PC-3 (cell line): Measurements from ENCODE around the gene NDUFAF2. TPM values are rescaled to one million over a fixed set of nuclear protein-coding genes. Genes with fewer than 3 reads are reported as not detected.
"Not testable (repeated sequence)": the region's sequence is repeated elsewhere in the genome, so short reads cannot be mapped to it uniquely, and the experiment has no call there.

Experiments
- ATAC-seq: fragments of 200-7000 bp; cut with Tn5 transposase; 2 replicates; pipeline ENCODE4 v1.9.1; 2020; ENCODE audit warnings: mild to moderate bottlenecking, moderate library complexity
- BruUV-seq: library from RNA; stranded (reverse); fragments of 400-500 nt; replicated peaks from 2 replicates; lab custom pipeline; 2021; lab: Mats Ljungman, UMichigan
- CTCF ChIA-PET: fragments of 300-600 bp; sonication (Branson Sonifier 250); formaldehyde crosslinking; loops from one replicate; lab custom pipeline; 2022; ENCODE audit warnings: antibody characterized with exemption; lab: Charles Lee
- POLR2A ChIA-PET: fragments of 300-600 bp; sonication (Branson Sonifier 250); formaldehyde crosslinking; loops from one replicate; lab custom pipeline; 2022; ENCODE audit warnings: antibody characterized with exemption; ENCODE audit not compliant: unreplicated experiment; lab: Charles Lee
- DNase-seq: peaks from one replicate; pipeline ENCODE4 v3.0.0-alpha.2; 2015
- H2AFZ ChIP-seq: fragments of 300-600 bp; sonication (generic); 2 replicates; pipeline ENCODE4 v1.6.0; 2016; ENCODE audit warnings: antibody characterized with exemption, low read length
- H3F3A ChIP-seq: fragments of 300-600 bp; sonication (generic); one replicate; pipeline ENCODE4 v1.6.0; 2017; ENCODE audit warnings: antibody characterized with exemption, low read length, control low read depth, mild to moderate bottlenecking; ENCODE audit not compliant: unreplicated experiment
- H3K27ac ChIP-seq: fragments of 300-600 bp; sonication (generic); 2 replicates; pipeline ENCODE4 v1.5.1; 2016; ENCODE audit warnings: mild to moderate bottlenecking, low read length
- H3K27me3 ChIP-seq: fragments of 300-600 bp; sonication (generic); 2 replicates; pipeline ENCODE4 v1.6.1; 2016; ENCODE audit warnings: low read length, mixed read lengths
- H3K36me3 ChIP-seq: fragments of 300-600 bp; sonication (generic); 2 replicates; pipeline ENCODE4 v1.6.1; 2016; ENCODE audit warnings: low read depth, mixed run types, low read length, mixed read lengths
- H3K4me1 ChIP-seq: fragments of 300-600 bp; sonication (generic); 2 replicates; pipeline ENCODE4 v1.5.1; 2016; ENCODE audit warnings: low read length; ENCODE audit not compliant: insufficient read depth
- H3K4me2 ChIP-seq: fragments of 300-600 bp; sonication (generic); 2 replicates; pipeline ENCODE4 v1.6.0; 2016; ENCODE audit warnings: low read length
- H3K4me3 ChIP-seq: fragments of 300-600 bp; sonication (generic); 2 replicates; pipeline ENCODE4 v1.5.1; 2016; ENCODE audit warnings: mild to moderate bottlenecking, low read length, mixed read lengths
- H3K79me2 ChIP-seq: fragments of 300-600 bp; sonication (generic); 2 replicates; pipeline ENCODE4 v1.6.1; 2017; ENCODE audit warnings: low read length, mixed read lengths
- H3K9ac ChIP-seq: fragments of 300-600 bp; sonication (generic); 2 replicates; pipeline ENCODE4 v1.6.0; 2016; ENCODE audit warnings: mild to moderate bottlenecking, low read length
- H3K9me2 ChIP-seq: fragments of 300-600 bp; sonication (generic); replicated peaks from 2 replicates; pipeline ENCODE4 v1.6.1; 2016; ENCODE audit warnings: mixed run types, low read length, mixed read lengths
- H3K9me3 ChIP-seq: fragments of 300-600 bp; sonication (generic); 2 replicates; pipeline ENCODE4 v1.6.1; 2016; ENCODE audit warnings: low read length, mixed read lengths
- H4K20me1 ChIP-seq: fragments of 300-600 bp; sonication (generic); 2 replicates; pipeline ENCODE4 v1.6.1; 2016; ENCODE audit warnings: low read length, mixed read lengths
- EZH2 ChIP-seq: fragments of 300-600 bp; sonication (generic); IDR thresholded peaks from one replicate; pipeline ENCODE4 v1.6.1; 2017; ENCODE audit warnings: antibody characterized with exemption, mild to moderate bottlenecking, low read length; ENCODE audit not compliant: unreplicated experiment
- EZH2phosphoT487 ChIP-seq: fragments of 300-600 bp; sonication (generic); IDR thresholded peaks from 2 replicates; pipeline ENCODE4 v1.6.1; 2018; ENCODE audit warnings: mild to moderate bottlenecking, antibody characterized with exemption, low read length, borderline replicate concordance
- intact Hi-C: fragments of 100-400 bp; cut with micrococcal nuclease; formaldehyde crosslinking; loops from 2 replicates; pipeline ENCODE4 v1.9.0; 2023
- total RNA-seq: library from RNA; depleted of rRNA; stranded (reverse); fragments of >200 nt; gene quantifications from 2 replicates; pipeline ENCODE4 v1.2.3, GENCODE V29; 2014
- TF ChIP-seq, protein P1 (sequence below): fragments of 300-600 bp; sonication (generic); conservative IDR thresholded peaks from 2 replicates; pipeline ENCODE4 v1.5.1; 2017; ENCODE audit warnings: antibody characterized with exemption, low read depth, mild to moderate bottlenecking, low read length

Gene NDUFAF2
- total RNA-seq, 1 experiment from 2014 or later: 41.9 TPM

DNA sequence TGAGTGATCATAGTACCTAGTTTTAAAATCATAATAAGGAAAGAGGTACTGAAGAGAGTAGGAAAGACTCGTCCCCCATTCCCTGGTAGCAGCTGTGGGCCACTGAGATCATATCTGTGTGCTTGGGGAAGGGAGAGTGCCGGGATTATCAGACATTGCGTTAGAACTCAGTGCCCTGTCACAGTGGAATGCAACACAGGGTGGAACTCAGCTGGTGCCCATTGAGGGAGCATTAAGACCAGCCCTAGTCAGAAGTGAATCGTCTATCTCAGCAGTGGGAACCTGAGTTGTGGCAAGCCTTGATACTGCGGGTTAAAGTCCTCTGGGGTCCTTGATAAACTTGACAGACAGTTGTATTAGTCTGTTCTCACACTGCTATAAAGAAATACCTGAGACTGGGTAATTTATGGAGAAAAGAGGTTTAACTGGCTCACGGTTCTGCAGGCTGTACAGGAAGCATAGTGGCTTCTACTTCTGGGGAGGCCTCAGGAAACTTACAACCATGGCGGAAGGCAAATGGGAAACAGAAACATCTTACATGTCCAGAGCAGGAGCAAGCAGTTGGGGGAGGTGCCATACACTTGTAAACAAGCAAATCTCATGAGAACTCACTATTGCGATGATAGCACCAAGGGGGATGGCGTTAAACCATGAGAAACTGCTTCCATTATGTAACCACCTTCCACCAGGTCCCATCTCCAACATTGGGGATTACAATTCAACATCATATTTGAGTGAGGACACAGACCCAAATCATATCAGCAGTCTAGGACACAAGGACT, 33.1 kb downstream of the NDUFAF2 start:
- H2AFZ ChIP-seq: no peak overlapping the region
- H3F3A ChIP-seq: no peaks in the 10 kb centered on the region
- ChIA-PET POLR2A (no interaction called here), CTCF (no interaction called here)
- no peak overlapping the region for H3K9ac ChIP-seq
- H3K4me3 ChIP-seq: no peak overlapping the region
- BruUV-seq: no TSS peak
- H3K27ac ChIP-seq: no peak overlapping the region
- intact Hi-C loops: no loop called here
- no peaks in the 10 kb centered on the region for H3K9me3 ChIP-seq
- H3K36me3 ChIP-seq: no peaks in the 10 kb centered on the region
- no peak overlapping the region for H3K4me2 ChIP-seq
- H3K79me2 ChIP-seq: peaks cover 13% of the 10 kb centered on the region; the same call in 1 of the 2 replicates
- no peak for DNase-seq
- no peaks in the 10 kb centered on the region for H3K4me1 ChIP-seq
- no peaks in the 10 kb centered on the region for H3K27me3 ChIP-seq
- no peak for ATAC-seq
- no peaks in the 10 kb centered on the region for H4K20me1 ChIP-seq
- TF ChIP-seq EZH2: no peak
- TF ChIP-seq, protein P1, sequence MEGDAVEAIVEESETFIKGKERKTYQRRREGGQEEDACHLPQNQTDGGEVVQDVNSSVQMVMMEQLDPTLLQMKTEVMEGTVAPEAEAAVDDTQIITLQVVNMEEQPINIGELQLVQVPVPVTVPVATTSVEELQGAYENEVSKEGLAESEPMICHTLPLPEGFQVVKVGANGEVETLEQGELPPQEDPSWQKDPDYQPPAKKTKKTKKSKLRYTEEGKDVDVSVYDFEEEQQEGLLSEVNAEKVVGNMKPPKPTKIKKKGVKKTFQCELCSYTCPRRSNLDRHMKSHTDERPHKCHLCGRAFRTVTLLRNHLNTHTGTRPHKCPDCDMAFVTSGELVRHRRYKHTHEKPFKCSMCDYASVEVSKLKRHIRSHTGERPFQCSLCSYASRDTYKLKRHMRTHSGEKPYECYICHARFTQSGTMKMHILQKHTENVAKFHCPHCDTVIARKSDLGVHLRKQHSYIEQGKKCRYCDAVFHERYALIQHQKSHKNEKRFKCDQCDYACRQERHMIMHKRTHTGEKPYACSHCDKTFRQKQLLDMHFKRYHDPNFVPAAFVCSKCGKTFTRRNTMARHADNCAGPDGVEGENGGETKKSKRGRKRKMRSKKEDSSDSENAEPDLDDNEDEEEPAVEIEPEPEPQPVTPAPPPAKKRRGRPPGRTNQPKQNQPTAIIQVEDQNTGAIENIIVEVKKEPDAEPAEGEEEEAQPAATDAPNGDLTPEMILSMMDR: no peak
- no peak for TF ChIP-seq EZH2phosphoT487
- H3K9me2 ChIP-seq: no peaks in the 10 kb centered on the region

DNA sequence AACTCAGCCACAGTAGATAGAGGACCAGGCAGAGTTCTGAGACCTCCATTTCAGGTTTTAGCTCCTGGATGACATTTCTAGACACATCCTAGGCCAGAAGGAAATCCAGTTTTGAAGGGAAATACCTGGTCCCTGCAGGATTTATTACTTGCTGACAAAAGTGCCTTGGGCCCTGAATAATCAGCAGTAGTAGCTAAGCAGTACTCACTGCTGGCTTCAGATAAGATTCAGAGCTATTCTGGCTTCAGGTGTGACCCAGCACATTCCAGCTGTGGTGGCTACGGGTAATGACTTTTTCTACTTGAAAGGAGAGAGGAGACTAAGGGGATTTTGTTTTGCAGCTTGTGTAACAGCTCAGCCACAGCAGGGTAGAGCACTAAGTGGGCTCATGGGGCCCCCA, 34.0 kb downstream of the NDUFAF2 start:
- no peak overlapping the region for H3K27ac ChIP-seq
- no peaks in the 10 kb centered on the region for H3K9me3 ChIP-seq
- no peak overlapping the region for H3K4me3 ChIP-seq
- no peak for DNase-seq
- H3K9ac ChIP-seq: no peak overlapping the region
- no peaks in the 10 kb centered on the region for H3F3A ChIP-seq
- no peaks in the 10 kb centered on the region for H3K4me1 ChIP-seq
- H3K36me3 ChIP-seq: no peaks in the 10 kb centered on the region
- no TSS peak for BruUV-seq
- TF ChIP-seq EZH2phosphoT487 (no peak), EZH2 (no peak)
- TF ChIP-seq, protein P1: no peak
- no peaks in the 10 kb centered on the region for H4K20me1 ChIP-seq
- H3K4me2 ChIP-seq: no peak overlapping the region
- no peaks in the 10 kb centered on the region for H3K9me2 ChIP-seq
- H3K79me2 ChIP-seq: peaks cover 6% of the 10 kb centered on the region; the same call in 1 of the 2 replicates
- intact Hi-C loops: no loop called here
- H3K27me3 ChIP-seq: no peaks in the 10 kb centered on the region
- H2AFZ ChIP-seq: no peak overlapping the region
- ATAC-seq: no peak
- ChIA-PET POLR2A (no interaction called here), CTCF (no interaction called here)

DNA sequence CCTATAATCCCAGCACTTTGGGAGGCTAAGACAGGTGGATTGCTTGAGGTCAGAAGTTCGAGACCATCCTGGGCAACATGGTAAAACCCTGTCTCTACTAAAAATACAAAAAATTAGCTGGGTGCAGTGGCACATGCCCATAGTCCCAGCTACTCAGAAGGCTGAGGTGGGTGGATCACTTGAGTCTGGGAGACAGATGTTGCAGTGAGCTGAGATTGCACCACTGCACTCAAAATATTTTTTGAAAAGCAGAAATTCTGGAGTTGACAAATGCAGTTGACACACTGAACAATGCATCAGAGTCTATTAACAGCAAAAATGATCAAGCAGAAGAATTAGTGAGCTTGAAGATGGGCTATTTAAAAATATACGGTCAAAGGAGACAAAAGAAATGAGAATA, 35.5 kb downstream of the NDUFAF2 start:
- H3K4me2 ChIP-seq: no peak overlapping the region
- TF ChIP-seq, protein P1: no peak
- TF ChIP-seq EZH2 (no peak), EZH2phosphoT487 (no peak)
- no peak overlapping the region for H3K4me3 ChIP-seq
- no peaks in the 10 kb centered on the region for H3K9me3 ChIP-seq
- no peak overlapping the region for H3K27ac ChIP-seq
- no peaks in the 10 kb centered on the region; the same call in 1 of the 2 replicates for H3K79me2 ChIP-seq
- H3K4me1 ChIP-seq: no peaks in the 10 kb centered on the region
- intact Hi-C loops: no loop called here
- H4K20me1 ChIP-seq: no peaks in the 10 kb centered on the region
- H3F3A ChIP-seq: no peaks in the 10 kb centered on the region
- no peak overlapping the region for H2AFZ ChIP-seq
- H3K36me3 ChIP-seq: no peaks in the 10 kb centered on the region
- H3K9me2 ChIP-seq: no peaks in the 10 kb centered on the region
- BruUV-seq: no TSS peak
- DNase-seq (no peak), ATAC-seq (no peak)
- ChIA-PET POLR2A (no interaction called here), CTCF (no interaction called here)
- no peak overlapping the region for H3K9ac ChIP-seq
- no peaks in the 10 kb centered on the region for H3K27me3 ChIP-seq

DNA sequence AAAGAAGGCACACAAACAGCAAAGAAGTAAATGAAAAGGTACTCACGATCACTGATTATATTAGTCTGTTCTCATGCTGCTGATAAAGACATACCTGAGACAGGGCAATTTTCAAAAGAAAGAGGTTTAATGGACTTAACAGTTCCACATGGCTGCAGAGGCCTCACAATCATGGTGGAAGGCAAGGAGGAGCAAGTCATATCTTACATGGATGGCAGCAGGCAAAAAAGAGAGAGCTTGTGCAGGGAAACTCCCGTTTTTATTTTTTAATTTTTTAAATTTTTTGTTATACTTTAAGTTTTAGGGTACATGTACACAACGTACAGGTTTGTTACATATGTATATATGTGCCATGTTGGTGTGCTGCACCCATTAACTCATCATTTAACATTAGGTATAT, 37.1 kb downstream of the NDUFAF2 start:
- H3K4me1 ChIP-seq, intact Hi-C loops, H4K20me1 ChIP-seq, H3F3A ChIP-seq, BruUV-seq, ATAC-seq, CTCF ChIA-PET, H3K36me3 ChIP-seq, H3K27ac ChIP-seq, H3K79me2 ChIP-seq, H3K9ac ChIP-seq, H3K4me2 ChIP-seq, H3K4me3 ChIP-seq, H2AFZ ChIP-seq, POLR2A ChIA-PET, H3K27me3 ChIP-seq, H3K9me2 ChIP-seq, H3K9me3 ChIP-seq, DNase-seq: not testable (repeated sequence)
